Parathyroid adenoma (tissue), 2 donors: ENCODE measurements around the gene SEMA6D.

ENCODE experiments used
- H2AFZ ChIP-seq: fragments of 300-600 bp; sonication (generic); one replicate; pipeline ENCODE4 v1.7.0; 2017; ENCODE audit warnings: antibody characterized with exemption, mild to moderate bottlenecking
- H3K27ac ChIP-seq: fragments of 300-600 bp; sonication (generic); one replicate; pipeline ENCODE4 v1.7.0; 2017
- H3K27me3 ChIP-seq: fragments of 300-600 bp; sonication (generic); one replicate; pipeline ENCODE4 v1.7.0; 2017; ENCODE audit warnings: low read length; ENCODE audit not compliant: control insufficient read depth, insufficient read depth
- H3K36me3 ChIP-seq: fragments of 300-600 bp; sonication (generic); one replicate; pipeline ENCODE4 v1.7.0; 2017; ENCODE audit warnings: low read length; ENCODE audit not compliant: control insufficient read depth, insufficient read depth
- H3K4me1 ChIP-seq: fragments of 300-600 bp; sonication (generic); one replicate; pipeline ENCODE4 v1.7.0; 2017; ENCODE audit warnings: control low read depth
- H3K4me2 ChIP-seq: fragments of 300-600 bp; sonication (generic); one replicate; pipeline ENCODE4 v1.7.0; 2017; ENCODE audit warnings: low read length
- H3K4me3 ChIP-seq: fragments of 300-600 bp; sonication (generic); one replicate; pipeline ENCODE4 v1.7.0; 2017; ENCODE audit warnings: low read depth, low read length
- H3K79me2 ChIP-seq: fragments of 300-600 bp; sonication (generic); one replicate; pipeline ENCODE4 v1.7.0; 2017; ENCODE audit warnings: control low read depth
- H3K9ac ChIP-seq: fragments of 300-600 bp; sonication (generic); one replicate; pipeline ENCODE4 v1.7.0; 2017; ENCODE audit warnings: mild to moderate bottlenecking
- H3K9me3 ChIP-seq: fragments of 300-600 bp; sonication (generic); one replicate; pipeline ENCODE4 v1.7.0; 2017; ENCODE audit warnings: low read length; ENCODE audit not compliant: control insufficient read depth
- TF ChIP-seq, protein P1 (sequence below): fragments of 300-600 bp; sonication (generic); IDR thresholded peaks from one replicate; pipeline ENCODE4 v1.7.0; 2017; ENCODE audit warnings: antibody characterized with exemption, mild to moderate bottlenecking
- donor health status: primary hyperparathyroidism.

SEMA6D gene

DNA sequence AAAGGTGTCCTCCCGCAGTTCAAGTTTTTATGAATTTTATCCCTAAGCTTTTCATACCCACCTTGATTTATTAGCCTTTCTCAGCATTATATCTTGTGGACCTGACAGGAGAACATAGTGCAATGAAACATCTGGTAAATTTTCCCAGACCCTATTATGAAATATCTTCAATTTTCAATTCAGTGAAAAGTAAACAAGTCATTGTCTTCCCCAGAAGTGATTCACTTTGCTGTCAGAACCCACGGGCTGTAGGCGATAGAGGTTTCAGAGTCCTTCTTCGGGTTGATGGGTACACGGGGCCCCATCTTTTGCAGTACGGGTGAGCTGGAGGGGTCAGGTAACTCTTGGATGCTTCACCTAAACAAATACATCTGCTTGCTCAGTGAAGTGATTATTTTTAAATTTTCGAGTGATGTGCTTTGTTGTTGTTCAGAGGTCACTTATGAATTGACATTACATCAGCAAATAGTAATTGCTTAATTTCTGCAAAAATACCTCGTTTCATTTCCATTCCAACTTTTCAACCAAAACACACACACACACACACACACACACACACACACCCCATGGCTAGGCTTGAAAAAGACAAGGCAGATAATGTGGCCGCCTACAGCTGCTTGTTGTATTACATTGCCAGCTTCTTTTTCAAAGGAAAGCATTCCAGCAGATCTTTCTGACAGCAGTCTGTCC is 102.9 kb downstream of the SEMA6D start:
- no peaks in the 10 kb centered on the region for H3K9me3 ChIP-seq
- TF ChIP-seq, protein P1, sequence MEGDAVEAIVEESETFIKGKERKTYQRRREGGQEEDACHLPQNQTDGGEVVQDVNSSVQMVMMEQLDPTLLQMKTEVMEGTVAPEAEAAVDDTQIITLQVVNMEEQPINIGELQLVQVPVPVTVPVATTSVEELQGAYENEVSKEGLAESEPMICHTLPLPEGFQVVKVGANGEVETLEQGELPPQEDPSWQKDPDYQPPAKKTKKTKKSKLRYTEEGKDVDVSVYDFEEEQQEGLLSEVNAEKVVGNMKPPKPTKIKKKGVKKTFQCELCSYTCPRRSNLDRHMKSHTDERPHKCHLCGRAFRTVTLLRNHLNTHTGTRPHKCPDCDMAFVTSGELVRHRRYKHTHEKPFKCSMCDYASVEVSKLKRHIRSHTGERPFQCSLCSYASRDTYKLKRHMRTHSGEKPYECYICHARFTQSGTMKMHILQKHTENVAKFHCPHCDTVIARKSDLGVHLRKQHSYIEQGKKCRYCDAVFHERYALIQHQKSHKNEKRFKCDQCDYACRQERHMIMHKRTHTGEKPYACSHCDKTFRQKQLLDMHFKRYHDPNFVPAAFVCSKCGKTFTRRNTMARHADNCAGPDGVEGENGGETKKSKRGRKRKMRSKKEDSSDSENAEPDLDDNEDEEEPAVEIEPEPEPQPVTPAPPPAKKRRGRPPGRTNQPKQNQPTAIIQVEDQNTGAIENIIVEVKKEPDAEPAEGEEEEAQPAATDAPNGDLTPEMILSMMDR, result no peak
- peaks cover 7% of the 10 kb centered on the region for H3K4me1 ChIP-seq
- no peak overlapping the region for H3K27ac ChIP-seq
- H3K79me2 ChIP-seq, result no peaks in the 10 kb centered on the region
- no peak overlapping the region for H3K4me3 ChIP-seq
- H3K9ac ChIP-seq, result no peak overlapping the region
- no peak overlapping the region for H3K4me2 ChIP-seq
- H3K27me3 ChIP-seq, result no peaks in the 10 kb centered on the region
- H2AFZ ChIP-seq, result peak overlapping the region; percentile 28
- no peaks in the 10 kb centered on the region for H3K36me3 ChIP-seq

DNA sequence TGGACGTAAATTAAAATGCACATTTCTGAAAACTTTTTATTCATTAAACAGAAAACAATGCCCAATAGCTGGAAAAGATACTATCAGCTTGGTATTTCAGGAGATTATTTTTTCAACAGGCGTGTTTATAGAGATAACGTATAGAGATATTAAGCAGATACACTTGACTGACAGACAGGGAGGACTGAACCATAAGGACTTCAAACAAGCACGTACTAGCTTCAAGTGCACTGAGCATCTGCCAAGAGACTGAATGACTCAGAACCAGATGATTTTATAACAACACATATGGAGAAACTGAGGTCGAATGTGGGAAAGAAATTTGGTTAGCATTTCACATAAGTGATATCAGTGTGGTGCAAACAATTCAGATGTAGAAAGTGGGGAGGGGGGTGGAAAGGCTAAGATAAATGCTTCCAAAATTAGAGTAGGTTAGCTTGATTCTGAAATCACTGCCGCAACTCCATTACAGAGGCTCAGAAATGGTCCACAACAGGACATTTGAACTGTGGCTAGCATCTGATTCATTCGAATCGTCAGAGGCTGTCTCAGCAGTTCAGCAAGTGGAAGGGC is 103.5 kb downstream of the SEMA6D start:
- TF ChIP-seq, protein P1, result no peak
- no peak overlapping the region for H2AFZ ChIP-seq
- H3K27me3 ChIP-seq, result no peaks in the 10 kb centered on the region
- H3K4me3 ChIP-seq, result no peak overlapping the region
- H3K36me3 ChIP-seq, result no peaks in the 10 kb centered on the region
- H3K4me1 ChIP-seq, result peaks cover 7% of the 10 kb centered on the region
- no peak overlapping the region for H3K9ac ChIP-seq
- no peaks in the 10 kb centered on the region for H3K9me3 ChIP-seq
- H3K4me2 ChIP-seq, result no peak overlapping the region
- H3K79me2 ChIP-seq, result no peaks in the 10 kb centered on the region
- no peak overlapping the region for H3K27ac ChIP-seq

DNA sequence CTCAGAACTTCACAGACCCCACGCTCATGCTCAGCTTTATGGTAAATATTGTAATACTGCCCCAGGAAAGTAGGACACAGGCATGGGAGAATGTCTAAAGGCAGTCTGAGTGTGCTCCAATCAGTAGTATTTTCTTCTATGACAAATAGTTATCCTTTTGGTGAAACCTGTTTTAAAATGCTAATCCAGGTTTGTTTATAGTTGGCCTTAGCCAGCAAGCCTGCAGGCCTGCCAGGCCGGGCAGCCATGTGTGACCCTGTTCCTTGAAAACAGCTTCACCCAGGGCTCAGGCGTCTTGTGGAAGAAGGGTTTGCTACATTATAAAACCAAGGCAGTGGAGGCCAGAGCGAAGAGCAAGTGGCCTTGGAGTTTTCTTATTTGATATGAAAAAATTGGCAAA is 104.7 kb downstream of the SEMA6D start:
- Histone ChIP-seq H3K27ac (peak overlapping the region; percentile 42), H3K9ac (no peak overlapping the region), H3K9me3 (no peaks in the 10 kb centered on the region)

More for the DNA sequence above, 104.7 kb downstream of the SEMA6D start:
- peak overlapping the region; percentile 24 for H3K4me2 ChIP-seq
- H3K4me3 ChIP-seq, result no peak overlapping the region
- no peaks in the 10 kb centered on the region for H3K36me3 ChIP-seq
- H2AFZ ChIP-seq, result peak overlapping the region; percentile 45
- TF ChIP-seq, protein P1, result no peak
- H3K79me2 ChIP-seq, result no peaks in the 10 kb centered on the region
- H3K4me1 ChIP-seq, result peaks cover 7% of the 10 kb centered on the region
- no peaks in the 10 kb centered on the region for H3K27me3 ChIP-seq
